HK-2 (cell line): ENCODE results near the gene IL3RA.
"Not testable (repeated sequence)": the region's sequence is repeated elsewhere in the genome, so short reads cannot be mapped to it uniquely, and the experiment has no call there.

Experiments used
- DNase-seq: peaks from one replicate; pipeline ENCODE4 v3.0.0-alpha.2; 2018; ENCODE audit not compliant: unreplicated experiment

Gene IL3RA

DNA sequence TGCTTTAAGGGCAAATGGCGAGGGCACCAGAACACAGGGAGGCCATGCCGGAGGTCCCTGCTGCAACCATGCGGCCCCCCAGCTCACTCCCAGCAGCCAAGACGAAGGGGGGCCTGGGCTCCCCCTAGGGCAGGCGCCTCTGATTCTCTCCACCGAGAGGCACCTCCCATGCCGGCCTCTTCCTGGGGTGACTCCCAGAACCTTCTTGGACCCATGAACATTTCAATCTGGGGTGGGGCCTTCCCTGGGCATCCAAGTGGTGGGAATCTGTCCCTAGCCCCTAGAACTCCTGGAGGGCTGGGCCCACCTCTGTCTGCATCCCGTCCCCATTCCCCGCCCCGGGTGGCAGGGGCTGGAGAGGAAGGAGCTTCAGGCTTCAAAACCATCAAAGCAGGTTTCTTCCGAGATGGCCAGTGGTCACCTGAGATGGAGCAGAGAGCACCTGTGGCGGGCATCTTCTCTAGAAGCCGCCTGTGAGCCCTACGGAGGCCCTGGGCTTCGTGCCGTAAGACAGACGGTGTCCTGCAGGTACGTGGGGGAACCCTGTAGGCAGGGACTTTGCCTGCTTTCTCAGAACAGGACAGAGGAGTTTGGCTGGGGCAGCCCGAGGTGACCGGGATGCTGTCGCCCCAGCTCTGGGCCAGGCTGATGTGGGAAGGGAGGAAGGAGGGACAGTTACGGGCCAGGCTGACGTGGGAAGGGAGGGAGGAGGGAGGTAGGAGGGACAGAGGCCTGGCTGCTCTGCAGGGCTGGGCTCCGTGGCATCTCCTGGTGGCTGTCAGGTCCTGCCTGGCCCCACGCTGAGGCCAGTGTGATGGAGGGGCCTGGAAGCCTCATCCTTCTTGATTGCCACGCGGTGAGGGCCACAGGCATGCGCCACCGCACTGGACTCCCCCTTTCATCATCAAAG, 62.1 kb downstream of the IL3RA start:
- DNase-seq: no peak

- no peak for DNase-seq
Measured at GRCh38 chrX:1400049-1400448, 63.5 kb downstream of the IL3RA start.

GRCh38 chrX:1400742-1401471, 64.3 kb downstream of the IL3RA start:
- no peak for DNase-seq

GRCh38 chrX:1401611-1402430, 65.2 kb downstream of the IL3RA start:
- no peak for DNase-seq

DNA sequence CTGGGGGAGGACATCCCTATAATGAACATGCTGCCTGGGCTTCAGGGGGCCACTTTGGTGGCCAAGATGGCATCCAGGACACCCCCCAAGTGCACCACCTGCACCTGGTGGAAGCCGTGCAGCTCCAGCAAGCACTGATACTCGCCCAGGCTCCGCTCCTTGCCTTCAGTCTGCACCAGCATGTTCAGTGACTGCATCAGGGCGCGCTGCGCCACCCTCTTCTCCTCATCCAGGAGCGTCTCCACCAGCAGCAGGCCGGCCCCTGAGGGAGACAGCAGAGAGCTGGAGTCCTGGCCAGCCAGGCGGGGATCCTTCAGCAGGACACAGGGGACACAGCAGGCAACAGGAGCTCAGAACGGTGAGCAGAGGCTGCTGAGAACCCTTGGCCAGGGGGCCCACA, 66.6 kb downstream of the IL3RA start:
- DNase-seq: no peak

GRCh38 chrX:1403867-1404266, 67.3 kb downstream of the IL3RA start:
- DNase-seq: not testable (repeated sequence)

DNA sequence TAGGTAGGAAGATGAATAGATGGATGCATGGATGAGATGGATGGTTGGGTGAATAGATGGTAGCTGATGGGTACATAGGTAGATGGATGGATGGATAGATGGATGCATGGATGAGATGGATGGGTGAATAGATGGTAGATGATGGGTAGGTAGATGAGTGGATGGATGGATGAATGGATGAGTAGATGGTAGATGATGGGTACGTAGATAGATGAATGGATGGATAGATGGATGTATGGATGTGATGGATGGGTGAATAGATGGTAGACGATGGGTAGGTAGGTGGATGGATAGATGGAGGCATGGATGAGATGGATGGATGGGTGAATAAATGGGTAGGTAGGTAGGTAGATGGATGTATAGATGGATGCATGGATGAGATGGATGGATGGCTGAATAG, 69.2 kb downstream of the IL3RA start:
- DNase-seq: not testable (repeated sequence)

DNA sequence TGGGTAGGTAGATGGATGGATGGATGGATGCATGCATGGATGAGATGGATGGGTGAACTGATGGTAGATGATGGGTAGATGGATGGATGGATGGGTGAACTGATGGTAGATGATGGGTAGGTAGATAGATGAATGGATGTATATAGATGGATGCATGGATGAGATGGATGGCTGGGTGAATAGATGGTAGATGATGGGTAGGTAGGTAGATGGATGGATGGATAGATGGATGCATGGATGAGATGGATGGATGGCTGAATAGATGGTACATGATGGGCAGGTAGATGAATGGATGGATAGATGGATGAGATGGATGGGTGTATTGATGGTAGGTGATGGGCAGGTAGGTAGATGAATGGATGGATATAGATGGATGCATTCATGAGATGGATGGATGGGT, 70.5 kb downstream of the IL3RA start:
- no peak for DNase-seq

DNA sequence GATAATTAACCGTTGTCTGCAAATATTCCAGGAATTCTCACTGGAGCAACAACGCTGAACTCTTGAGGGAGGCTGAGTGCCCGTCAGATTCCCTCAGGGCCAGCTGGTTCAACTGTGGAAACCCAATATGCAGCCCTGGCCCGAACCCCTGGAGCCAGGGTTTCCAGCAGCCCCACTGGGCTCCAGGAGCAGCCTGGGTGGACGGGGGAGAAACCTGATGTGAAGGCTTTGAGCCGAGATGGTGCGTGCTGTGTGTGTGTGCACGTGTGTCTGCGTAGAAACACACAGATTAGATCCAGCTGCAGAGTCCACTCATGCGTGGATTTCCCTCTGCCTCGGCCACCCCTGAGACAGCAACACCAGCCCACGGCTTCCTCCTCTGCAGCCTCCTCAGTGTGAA, 74.7 kb downstream of the IL3RA start:
- DNase-seq: no peak

DNA sequence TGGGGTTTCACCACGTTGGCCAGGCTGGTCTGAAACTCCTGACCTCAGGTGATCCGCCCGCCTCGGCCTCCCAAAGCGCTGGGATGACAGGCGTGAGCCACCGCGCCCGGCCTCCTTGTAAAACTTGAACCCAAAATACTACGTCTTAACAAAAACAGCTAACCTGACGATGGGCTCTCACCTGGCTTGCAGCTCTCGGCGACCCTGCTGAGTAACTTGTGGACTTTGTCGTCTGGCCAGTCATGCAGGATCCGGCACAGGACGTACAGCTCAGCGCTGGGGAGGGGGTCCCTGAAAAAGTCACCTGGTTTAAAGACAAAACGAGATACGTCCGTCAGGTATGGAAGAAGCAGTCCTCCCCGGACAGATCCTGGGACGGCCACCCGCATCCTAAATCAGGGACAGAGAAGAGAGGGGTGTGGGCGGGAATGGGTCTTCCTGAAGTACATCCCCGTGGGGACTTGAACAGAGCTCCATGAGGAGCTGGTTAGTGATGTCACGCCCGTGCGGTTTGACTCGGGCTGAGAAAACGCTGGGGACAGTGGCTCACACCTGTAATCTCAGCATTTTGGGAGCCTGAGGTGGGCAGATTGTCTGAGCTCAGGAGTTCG, 76.1 kb downstream of the IL3RA start:
- DNase-seq: no peak

- no peak for DNase-seq
Measured at GRCh38 chrX:1416327-1416784, 79.8 kb downstream of the IL3RA start.

GRCh38 chrX:1416965-1417760, 80.6 kb downstream of the IL3RA start:
- DNase-seq: no peak

DNA sequence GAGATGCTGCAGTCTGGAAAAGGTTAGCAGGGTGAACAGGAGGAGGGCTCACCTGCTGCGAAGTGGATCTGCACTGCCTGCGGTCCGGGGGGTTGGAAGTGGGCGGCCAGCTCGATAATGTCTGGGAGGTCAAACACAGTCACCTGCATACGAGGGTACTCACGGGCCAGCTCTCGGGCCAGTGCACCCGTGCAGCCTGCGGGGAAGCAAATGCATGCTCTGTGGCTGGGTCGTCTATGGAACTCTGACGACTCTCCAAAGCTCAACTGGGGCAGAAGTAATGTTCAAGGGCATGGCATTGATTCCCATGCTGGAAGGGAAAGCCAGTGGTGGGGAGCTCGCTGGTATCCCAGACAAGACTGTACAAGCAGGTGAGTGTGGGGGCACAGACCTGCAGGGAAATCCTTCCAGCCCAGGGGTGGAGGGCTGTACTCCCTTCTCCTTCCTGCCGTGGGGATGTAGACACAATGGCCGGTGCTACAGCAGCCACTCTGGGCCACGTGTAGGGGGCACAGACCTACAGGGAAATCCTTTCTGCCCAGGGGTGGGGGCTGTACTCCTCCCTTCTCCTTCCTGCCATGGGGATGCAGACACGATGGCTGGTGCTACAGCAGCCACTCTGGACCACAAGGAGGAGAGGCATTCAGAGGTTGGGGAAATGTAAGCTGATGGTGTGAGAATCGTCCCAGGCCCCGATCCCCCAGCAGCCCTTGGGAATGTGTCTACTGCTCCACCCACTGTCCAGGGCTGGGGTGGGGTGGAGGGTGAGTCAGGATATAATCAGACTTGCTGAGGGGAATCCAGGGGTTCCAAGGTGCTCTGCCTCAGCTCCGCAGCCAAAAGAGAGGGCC, 81.6 kb downstream of the IL3RA start:
- DNase-seq: no peak

DNA sequence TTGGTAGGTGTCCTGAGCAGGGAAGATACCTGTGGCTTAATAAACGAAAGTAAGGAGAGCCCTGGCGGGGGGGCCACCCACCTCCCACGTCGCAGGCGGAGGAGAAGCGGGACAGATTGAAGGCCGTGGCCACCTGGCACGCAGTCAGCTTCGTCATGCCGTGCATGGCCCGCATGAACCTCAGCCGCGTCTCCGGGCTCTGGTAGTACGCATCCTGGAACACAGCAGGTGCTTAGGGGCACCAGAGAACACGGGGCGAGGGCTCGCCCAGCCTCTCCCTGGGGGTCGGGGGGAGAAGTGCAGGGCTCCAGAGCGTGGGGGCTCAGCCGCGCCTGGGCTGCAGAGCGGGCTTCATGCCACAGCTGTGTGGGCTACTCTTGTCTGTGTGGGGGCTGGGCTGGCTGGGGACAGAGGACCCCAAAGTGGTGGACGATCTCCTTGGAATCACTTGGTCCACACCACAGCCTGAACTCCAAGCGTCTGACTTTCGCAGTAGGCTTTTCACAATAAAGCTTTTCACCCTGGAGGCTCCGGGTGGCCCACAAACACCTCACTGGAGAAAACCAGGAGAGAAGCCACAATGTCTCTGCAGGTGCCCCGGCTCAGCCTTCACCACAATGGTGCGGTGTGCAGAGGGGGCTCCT, 82.4 kb downstream of the IL3RA start:
- DNase-seq: no peak

DNA sequence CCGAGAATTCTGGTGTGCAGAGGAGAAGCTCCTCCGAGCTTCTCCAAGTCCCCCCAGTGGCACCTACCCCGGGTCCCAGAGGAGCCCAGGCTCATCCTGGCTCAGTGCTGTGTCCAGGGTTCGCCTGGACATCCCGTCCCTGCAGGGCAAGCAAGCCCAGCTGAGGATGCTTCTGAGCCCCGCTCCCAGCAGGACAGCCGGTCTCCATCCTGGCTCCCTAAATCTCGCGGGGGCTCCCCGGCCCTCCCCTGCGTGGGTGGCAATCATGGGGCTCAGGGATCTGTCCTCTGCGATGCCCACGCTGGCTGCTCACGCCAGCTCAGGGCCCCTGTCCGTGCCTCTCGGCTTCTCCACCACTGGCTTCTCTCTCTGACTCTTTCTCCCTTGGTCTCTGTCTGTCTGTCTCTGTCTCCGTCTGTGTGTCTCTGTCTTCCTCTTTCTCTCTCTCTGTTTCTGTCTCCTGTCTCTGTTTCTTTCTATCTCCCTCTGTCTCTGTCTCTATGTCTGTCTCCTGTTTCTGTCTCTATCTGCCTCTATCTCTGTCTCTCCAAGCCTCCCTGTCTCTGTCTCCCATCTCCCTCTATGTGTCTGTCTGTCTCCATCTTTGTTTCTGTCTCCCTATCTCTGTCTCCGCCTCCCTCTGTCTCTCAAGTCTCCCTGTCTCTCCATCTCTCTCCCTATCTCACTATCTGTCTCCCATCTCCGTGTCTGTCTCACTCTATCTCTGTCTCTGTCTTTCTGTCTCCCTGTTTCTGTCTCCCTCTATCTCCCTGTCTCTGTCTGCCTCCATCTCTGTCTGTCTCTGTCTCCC, 83.2 kb downstream of the IL3RA start:
- DNase-seq: no peak

- DNase-seq: no peak
Measured at GRCh38 chrX:1420371-1420770, 83.8 kb downstream of the IL3RA start.

DNA sequence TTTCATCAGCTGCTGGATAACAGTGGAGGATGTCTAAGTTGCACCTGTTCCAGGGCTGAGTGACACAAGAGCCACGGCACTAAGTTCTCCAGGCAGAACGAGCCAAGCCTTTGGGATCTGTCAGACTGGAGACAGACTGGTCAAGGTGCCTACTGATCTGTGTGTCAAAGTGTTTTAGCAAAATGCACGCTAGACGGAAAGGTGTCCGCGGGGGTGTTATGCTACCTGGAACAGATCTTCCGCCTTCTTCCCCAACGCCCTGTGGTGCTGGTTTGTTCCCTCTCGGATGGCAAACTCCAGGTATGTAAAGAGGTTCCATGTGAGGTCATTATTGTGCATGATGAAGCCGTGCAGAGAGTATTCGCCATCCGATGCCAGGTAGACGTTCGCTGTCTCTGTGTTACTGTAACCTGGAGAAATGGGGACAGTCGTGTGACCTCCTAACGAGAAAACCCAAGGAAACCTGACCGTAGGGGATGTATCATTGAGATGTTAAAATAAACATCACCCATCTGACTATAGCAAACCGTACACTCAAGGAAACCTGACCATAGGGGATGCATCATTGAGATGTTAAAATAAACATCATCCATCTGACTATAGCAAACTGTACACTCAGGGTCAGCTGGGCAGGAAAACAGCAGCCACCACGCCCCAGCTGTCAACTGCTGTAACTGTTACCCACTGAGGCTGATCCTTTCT, 85.0 kb downstream of the IL3RA start:
- no peak for DNase-seq

DNA sequence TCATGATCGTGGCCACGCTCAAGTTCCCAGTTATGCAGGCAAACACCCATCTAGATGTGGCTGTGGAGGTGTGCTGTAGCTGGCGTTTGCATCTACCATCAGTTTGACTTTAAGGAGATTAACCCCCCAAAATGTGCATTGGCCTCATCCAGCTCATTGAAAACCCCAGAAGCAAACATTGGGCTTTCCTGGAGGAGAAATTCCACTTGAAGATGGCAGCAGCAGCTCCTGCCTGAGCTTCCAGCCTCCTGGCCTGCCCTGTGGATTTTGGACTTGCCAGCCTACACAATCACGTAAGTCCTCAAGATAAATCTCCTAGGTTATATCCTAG, 85.5 kb downstream of the IL3RA start:
- DNase-seq: no peak
